K562 (cell line): ENCODE data around the gene B3GALT6. TPM values are rescaled to one million over a fixed set of nuclear protein-coding genes. Genes with fewer than 3 reads are reported as not detected.

ENCODE experiments used
- CBFA2T2 ChIP-seq: fragments of 450-650 bp; conservative IDR thresholded peaks from 2 replicates; pipeline ENCODE4 v1.6.1; 2017; ENCODE audit warnings: mild to moderate bottlenecking
- CBX1 ChIP-seq: sonication (generic); IDR thresholded peaks from 2 replicates; pipeline ENCODE4 v1.6.1; 2016; ENCODE audit warnings: antibody characterized with exemption, low read depth, mild to moderate bottlenecking
- ESRRA ChIP-seq: fragments of 450-650 bp; IDR thresholded peaks from 2 replicates; pipeline ENCODE4 v1.6.1; 2014; ENCODE audit warnings: low read depth, mild to moderate bottlenecking, moderate library complexity, borderline replicate concordance
- KLF16 ChIP-seq: IDR thresholded peaks from 2 replicates; pipeline ENCODE4 v1.6.1; 2016; ENCODE audit warnings: antibody characterized with exemption
- MAZ ChIP-seq, 2 experiments: fragments of 450-650 bp in 1 of 2; sonication (generic) in 1 of 2; formaldehyde crosslinking; IDR thresholded peaks in 1 of 2; conservative IDR thresholded peaks in 1 of 2; 2 replicates each; pipeline versions ENCODE4 v1.4.0 to v1.5.0; 2020; ENCODE audit warnings: mild to moderate bottlenecking in 1 of 2, missing genetic modification reagents in 1 of 2
- NEUROD1 ChIP-seq: fragments of 150-350 bp; IDR thresholded peaks from 2 replicates; pipeline ENCODE4 v1.6.1; 2014; ENCODE audit warnings: borderline replicate concordance, low read length, low read depth; ENCODE audit not compliant: partially characterized antibody
- RCOR1 ChIP-seq, 2 experiments: IDR thresholded peaks; 2 replicates each; pipeline ENCODE4 v1.6.1; 2012; ENCODE audit warnings: low read depth in 2 of 2, low read length in 2 of 2, borderline replicate concordance in 1 of 2, improper control_type of control experiment in 1 of 2
- SAFB ChIP-seq: fragments of 200-400 bp; formaldehyde crosslinking; IDR thresholded peaks from 2 replicates; pipeline ENCODE4 v1.6.1; 2017; ENCODE audit warnings: low read depth, low read length, borderline replicate concordance
- TAL1 ChIP-seq: fragments of 450-650 bp; IDR thresholded peaks from 2 replicates; pipeline ENCODE4 v1.6.1; 2016; ENCODE audit warnings: mild to moderate bottlenecking
- TRIM24 ChIP-seq, 2 experiments: fragments of 450-650 bp; IDR thresholded peaks; 2 replicates each; pipeline ENCODE4 v1.6.1; 2016
- ZNF41 ChIP-seq: fragments of 250-450 bp; sonication (Bioruptor Pico); conservative IDR thresholded peaks from 2 replicates; pipeline ENCODE4 v1.4.0; 2020; ENCODE audit warnings: mild to moderate bottlenecking
- polyA plus RNA-seq, 8 experiments: library from polyadenylated mRNA; depleted of rRNA in 4 of 8; stranded (reverse) in 5 of 8; unstranded in 3 of 8; fragments of >200 nt; fragmentation: Nextera tagmentation in 2 of 8; fragmentation: Illumina TruSeq in 1 of 8; extraction: Ambion mirVana in 2 of 8; extraction: Trizol in 1 of 8; gene quantifications; 2 replicates each; pipeline versions ENCODE4 v1.2.1 to v1.2.3, GENCODE V29; 2011 to 2014; ENCODE audit warnings: inconsistent platforms in 1 of 8, missing spikeins in 1 of 8
- total RNA-seq, 7 experiments: library from RNA; depleted of rRNA in 6 of 7; stranded (reverse); fragments of >200 nt in 6 of 7; fragmentation: Illumina TruSeq in 2 of 7; extraction: Trizol in 2 of 7; gene quantifications; 2 replicates each; pipeline versions ENCODE4 v1.2.1 to v1.2.3, GENCODE V29; 2011 to 2021; ENCODE audit warnings: low replicate concordance in 1 of 7
- TF ChIP-seq, protein P1 (sequence below): fragments of 450-650 bp; IDR thresholded peaks from 2 replicates; pipeline ENCODE4 v1.6.1; 2016; ENCODE audit warnings: antibody characterized with exemption
- TF ChIP-seq, protein P2 (sequence below), 2 experiments: IDR thresholded peaks; 2 replicates each; pipeline ENCODE4 v1.6.1; 2011; ENCODE audit warnings: borderline replicate concordance in 1 of 2, control low read depth in 1 of 2, low read depth in 1 of 2, low read length in 1 of 2, mild to moderate bottlenecking in 1 of 2, mixed read lengths in 1 of 2, moderate library complexity in 1 of 2; ENCODE audit not compliant: insufficient read depth in 1 of 2, insufficient read length in 1 of 2, poor library complexity in 1 of 2, severe bottlenecking in 1 of 2; ENCODE audit errors: extremely low read depth in 1 of 2
- TF ChIP-seq, protein P3 (sequence below), 2 experiments: fragments of 450-650 bp; IDR thresholded peaks; 2 replicates each; pipeline ENCODE4 v1.6.1; 2016
- TF ChIP-seq, protein P4 (sequence below): sonication (generic); formaldehyde crosslinking; IDR thresholded peaks from 2 replicates; pipeline ENCODE4 v1.8.1; 2023; ENCODE audit warnings: mild to moderate bottlenecking, missing genetic modification reagents
- TF ChIP-seq, protein P5 (sequence below): fragments of 450-650 bp; IDR thresholded peaks from 2 replicates; pipeline ENCODE4 v1.6.1; 2018; ENCODE audit not compliant: partially characterized antibody

B3GALT6 gene
- total and polyA plus RNA-seq, 9 of the 15 experiments (the other 6 are each of a cell fraction or from before 2014, with no cell fraction given) = 0.68 to 29.8 (median 9.9) TPM

DNA sequence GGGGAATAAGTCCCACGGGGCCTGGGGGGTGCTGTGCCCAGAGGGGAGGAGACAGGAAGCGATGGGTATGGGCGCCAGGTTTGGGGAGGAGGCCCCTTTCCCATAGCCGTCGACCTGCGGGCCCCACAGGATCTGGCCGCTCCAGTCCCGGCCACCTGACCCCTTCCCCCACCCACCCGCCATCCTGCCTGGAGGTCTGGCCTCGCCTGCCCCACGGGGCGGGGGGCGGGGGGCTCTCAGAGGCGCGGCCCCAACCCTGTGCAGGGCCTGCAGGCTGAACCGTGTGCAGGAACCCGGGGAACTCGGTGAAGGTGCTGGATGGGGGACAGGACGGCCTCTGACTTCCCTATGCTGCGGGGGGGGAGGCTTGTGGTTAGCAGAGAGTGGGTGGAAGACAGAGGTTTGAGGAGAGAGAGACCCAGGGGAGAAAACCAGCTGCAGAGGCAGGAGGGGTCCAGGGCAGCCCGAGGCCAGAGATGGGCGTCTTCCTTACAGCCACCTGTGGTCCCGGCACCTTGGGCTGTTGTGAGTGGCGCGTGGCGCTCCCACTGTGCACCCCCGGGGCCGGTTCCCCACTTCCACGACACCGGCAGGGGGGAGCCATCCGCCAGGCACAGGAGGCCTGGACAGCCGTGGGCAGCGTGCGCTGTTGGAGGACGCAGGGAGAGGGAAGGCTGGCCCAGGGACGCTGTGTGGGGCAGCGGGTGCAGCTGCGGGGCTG lies 23.2 kb upstream of the B3GALT6 start (continued):
- TF ChIP-seq, protein P1, sequence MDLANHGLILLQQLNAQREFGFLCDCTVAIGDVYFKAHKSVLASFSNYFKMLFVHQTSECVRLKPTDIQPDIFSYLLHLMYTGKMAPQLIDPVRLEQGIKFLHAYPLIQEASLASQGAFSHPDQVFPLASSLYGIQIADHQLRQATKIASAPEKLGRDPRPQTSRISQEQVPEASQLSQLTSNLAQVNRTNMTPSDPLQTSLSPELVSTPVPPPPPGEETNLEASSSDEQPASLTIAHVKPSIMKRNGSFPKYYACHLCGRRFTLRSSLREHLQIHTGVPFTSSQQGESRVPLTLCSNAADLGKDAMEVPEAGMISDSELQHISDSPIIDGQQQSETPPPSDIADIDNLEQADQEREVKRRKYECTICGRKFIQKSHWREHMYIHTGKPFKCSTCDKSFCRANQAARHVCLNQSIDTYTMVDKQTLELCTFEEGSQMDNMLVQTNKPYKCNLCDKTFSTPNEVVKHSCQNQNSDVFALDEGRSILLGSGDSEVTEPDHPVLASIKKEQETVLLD = peak; percentile 35; the same call in 1 of the 2 replicates
- 0 out of 2 replicates have a peak, but pooled peaks have one; percentile 56 for TF ChIP-seq SAFB
- peak in 1 of 2 experiments; percentile 63; a peak in 1 of 4 replicates for TF ChIP-seq MAZ (CRISPR knock-in tag; conservative IDR thresholded peaks at IDR 0.05 in 1 of 2, IDR thresholded peaks at IDR 0.05 in 1 of 2)
- TF ChIP-seq NEUROD1 = peak; percentile 11
- TF ChIP-seq ESRRA = no peak; the same call in 1 of the 2 replicates
- TF ChIP-seq ZNF41 (CRISPR knock-in tag) = no peak
- no peak for TF ChIP-seq CBX1
- TF ChIP-seq TRIM24 (IDR thresholded peaks at IDR 0.05) = 0 out of 4 replicates have a peak, but pooled peaks of 1 of the 2 experiments have one; percentile 6
- peak; percentile 31; the same call in 1 of the 2 replicates for TF ChIP-seq CBFA2T2
- TF ChIP-seq, protein P2, sequence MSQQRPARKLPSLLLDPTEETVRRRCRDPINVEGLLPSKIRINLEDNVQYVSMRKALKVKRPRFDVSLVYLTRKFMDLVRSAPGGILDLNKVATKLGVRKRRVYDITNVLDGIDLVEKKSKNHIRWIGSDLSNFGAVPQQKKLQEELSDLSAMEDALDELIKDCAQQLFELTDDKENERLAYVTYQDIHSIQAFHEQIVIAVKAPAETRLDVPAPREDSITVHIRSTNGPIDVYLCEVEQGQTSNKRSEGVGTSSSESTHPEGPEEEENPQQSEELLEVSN (IDR thresholded peaks at IDR 0.05; ENCODE audit: borderline replicate concordance in 1 of 2, extremely low read depth in 1 of 2, insufficient read depth in 1 of 2, insufficient read length in 1 of 2, low read depth in 1 of 2, low read length in 1 of 2, poor library complexity in 1 of 2, severe bottlenecking in 1 of 2) = peak in 1 of 2 experiments; percentile 21
- TF ChIP-seq, protein P3, sequence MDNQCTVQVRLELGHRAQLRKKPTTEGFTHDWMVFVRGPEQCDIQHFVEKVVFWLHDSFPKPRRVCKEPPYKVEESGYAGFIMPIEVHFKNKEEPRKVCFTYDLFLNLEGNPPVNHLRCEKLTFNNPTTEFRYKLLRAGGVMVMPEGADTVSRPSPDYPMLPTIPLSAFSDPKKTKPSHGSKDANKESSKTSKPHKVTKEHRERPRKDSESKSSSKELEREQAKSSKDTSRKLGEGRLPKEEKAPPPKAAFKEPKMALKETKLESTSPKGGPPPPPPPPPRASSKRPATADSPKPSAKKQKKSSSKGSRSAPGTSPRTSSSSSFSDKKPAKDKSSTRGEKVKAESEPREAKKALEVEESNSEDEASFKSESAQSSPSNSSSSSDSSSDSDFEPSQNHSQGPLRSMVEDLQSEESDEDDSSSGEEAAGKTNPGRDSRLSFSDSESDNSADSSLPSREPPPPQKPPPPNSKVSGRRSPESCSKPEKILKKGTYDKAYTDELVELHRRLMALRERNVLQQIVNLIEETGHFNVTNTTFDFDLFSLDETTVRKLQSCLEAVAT (IDR thresholded peaks at IDR 0.05) = peak in 1 of 2 experiments; percentile 65; a peak in 2 of 4 replicates
- TF ChIP-seq, protein P4, sequence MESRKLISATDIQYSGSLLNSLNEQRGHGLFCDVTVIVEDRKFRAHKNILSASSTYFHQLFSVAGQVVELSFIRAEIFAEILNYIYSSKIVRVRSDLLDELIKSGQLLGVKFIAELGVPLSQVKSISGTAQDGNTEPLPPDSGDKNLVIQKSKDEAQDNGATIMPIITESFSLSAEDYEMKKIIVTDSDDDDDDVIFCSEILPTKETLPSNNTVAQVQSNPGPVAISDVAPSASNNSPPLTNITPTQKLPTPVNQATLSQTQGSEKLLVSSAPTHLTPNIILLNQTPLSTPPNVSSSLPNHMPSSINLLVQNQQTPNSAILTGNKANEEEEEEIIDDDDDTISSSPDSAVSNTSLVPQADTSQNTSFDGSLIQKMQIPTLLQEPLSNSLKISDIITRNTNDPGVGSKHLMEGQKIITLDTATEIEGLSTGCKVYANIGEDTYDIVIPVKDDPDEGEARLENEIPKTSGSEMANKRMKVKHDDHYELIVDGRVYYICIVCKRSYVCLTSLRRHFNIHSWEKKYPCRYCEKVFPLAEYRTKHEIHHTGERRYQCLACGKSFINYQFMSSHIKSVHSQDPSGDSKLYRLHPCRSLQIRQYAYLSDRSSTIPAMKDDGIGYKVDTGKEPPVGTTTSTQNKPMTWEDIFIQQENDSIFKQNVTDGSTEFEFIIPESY = peak; percentile 76
- TF ChIP-seq KLF16 = 0 out of 2 replicates have a peak, but pooled peaks have one; percentile 20
- TF ChIP-seq RCOR1 (IDR thresholded peaks at IDR 0.05; ENCODE audit: borderline replicate concordance in 1 of 2, low read depth in 2 of 2, low read length in 2 of 2) = peak in 1 of 2 experiments; percentile 83; a peak in 3 of 4 replicates
- no peak for TF ChIP-seq TAL1
- TF ChIP-seq, protein P5, sequence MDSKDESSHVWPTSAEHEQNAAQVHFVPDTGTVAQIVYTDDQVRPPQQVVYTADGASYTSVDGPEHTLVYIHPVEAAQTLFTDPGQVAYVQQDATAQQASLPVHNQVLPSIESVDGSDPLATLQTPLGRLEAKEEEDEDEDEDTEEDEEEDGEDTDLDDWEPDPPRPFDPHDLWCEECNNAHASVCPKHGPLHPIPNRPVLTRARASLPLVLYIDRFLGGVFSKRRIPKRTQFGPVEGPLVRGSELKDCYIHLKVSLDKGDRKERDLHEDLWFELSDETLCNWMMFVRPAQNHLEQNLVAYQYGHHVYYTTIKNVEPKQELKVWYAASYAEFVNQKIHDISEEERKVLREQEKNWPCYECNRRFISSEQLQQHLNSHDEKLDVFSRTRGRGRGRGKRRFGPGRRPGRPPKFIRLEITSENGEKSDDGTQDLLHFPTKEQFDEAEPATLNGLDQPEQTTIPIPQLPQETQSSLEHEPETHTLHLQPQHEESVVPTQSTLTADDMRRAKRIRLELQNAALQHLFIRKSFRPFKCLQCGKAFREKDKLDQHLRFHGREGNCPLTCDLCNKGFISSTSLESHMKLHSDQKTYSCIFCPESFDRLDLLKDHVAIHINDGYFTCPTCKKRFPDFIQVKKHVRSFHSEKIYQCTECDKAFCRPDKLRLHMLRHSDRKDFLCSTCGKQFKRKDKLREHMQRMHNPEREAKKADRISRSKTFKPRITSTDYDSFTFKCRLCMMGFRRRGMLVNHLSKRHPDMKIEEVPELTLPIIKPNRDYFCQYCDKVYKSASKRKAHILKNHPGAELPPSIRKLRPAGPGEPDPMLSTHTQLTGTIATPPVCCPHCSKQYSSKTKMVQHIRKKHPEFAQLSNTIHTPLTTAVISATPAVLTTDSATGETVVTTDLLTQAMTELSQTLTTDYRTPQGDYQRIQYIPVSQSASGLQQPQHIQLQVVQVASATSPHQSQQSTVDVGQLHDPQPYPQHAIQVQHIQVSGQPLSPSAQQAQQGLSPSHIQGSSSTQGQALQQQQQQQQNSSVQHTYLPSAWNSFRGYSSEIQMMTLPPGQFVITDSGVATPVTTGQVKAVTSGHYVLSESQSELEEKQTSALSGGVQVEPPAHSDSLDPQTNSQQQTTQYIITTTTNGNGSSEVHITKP = peak; percentile 65
